Measurements from ENCODE around the gene GUCY1B1.
"Not testable (repeated sequence)": the region's sequence is repeated elsewhere in the genome, so short reads cannot be mapped to it uniquely, and the experiment has no call there.

GUCY1B1 gene

DNA sequence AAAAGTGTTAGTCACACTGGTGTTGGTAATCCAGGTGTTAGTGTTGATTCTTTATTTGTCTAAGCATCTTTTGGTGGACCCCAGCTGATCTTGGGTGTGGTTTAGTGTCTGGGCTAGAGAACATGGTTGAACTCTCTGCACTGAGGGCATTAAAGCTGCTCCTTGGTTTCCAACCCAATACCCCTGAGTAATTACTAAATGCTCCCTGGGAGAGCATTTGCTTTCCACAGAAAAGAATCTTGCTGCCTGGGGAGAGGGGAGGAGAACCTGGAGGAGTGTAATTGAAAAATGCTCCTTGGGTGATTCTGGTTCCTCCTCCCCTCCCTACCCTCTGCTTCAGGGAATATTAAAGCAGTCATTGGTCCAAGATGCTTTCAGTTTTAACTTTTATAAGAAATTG, 3.1 kb downstream of the GUCY1B1 start:
- no peak for DNase-seq (ENCODE audit: low spot score)

DNA sequence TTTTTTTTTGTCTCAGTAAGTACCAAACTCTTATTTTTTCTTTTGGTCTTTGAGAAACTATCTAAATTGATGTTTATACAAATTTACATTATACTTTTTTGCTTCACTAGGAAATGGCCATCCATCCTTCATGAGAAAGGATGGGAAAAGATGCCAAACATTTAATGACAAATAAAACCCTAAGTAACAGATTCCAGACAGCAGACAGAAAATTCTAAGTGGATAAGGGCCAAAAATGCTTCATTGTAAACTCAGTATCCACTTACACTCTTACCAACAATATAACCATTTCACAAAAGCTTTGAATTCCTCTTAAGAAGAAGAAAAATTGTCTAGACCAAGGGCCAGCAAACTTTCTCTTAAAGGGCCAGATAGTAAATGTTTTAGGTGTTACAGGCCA, 3.5 kb downstream of the GUCY1B1 start:
- no peak for DNase-seq (ENCODE audit: low spot score)

DNA sequence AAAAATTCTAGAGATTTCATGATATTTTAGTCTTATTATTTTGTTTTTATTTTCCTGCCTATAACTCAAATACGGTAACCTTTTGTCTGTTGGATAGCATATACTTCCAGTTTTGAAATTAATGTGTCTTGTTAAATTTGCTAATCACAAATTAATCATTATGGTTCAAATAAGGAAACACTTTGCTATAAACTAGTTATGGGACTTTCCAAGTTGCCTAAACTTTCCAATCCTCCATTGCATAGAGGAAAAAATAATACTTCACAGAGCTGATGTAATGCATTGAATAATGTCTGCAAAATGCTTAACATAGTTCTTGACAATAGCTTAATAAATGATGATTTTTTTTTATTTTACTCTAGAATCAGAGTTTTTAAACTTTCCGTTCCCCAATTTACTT, 4.7 kb downstream of the GUCY1B1 start:
- no peak for DNase-seq (ENCODE audit: low spot score)

DNA sequence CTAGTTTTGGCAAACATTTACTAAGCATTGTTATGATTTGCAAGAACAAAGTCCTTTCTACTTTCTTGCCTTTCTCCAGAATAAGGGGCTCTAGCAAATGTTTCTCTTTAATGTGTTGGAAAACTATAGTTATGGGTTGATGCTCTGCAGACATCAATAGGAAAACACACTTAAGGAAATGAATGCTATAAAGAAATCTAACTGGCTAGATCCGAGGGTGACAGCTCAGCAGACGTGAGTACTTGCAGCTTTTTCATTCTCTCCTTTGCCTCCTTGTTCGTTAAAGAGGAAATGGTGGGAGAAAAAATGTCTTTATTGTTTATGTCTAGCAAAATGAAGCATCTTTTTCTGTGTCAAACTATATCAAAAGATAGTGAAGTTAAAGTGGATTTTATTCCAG, 6.3 kb downstream of the GUCY1B1 start:
- no peak for DNase-seq (ENCODE audit: low spot score)

DNA sequence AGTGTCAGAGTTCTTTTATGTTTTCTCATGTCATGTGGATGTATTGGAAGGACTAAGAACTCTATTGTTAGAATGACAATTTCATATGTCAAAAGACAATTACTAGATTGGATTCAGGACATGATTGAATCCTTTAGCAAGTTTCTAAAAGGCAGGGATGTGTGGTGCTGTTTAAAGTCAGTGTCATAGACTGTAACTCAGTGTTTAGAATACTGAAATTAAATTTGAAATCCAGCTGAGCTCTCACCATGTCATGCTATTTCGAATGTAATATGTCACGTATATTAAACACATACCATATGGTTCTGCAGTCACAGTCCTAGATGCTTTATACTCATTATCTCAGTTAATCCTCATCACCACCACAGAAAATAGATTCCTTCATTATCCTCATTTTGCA, 7.8 kb downstream of the GUCY1B1 start:
- no peak for DNase-seq (ENCODE audit: low spot score)

DNA sequence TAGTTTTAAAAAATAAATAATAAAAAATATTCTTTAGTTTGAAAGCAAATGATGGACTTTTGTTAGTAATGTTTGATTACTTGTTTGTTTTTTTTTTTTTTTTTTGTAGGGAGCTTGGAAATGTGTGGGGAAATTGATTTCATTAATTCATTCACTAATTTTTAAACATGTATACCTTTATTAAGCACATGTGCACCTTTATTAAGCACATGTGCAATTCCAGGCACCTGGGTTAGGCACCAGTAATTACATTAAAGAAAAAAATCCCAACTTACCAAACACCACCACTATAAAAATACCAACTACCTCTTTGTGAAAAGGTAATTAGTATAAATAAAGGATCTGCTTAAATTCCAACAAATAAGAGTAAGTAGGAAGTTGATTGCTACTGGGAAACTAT, 9.5 kb downstream of the GUCY1B1 start:
- no peak for DNase-seq (ENCODE audit: low spot score)

DNA sequence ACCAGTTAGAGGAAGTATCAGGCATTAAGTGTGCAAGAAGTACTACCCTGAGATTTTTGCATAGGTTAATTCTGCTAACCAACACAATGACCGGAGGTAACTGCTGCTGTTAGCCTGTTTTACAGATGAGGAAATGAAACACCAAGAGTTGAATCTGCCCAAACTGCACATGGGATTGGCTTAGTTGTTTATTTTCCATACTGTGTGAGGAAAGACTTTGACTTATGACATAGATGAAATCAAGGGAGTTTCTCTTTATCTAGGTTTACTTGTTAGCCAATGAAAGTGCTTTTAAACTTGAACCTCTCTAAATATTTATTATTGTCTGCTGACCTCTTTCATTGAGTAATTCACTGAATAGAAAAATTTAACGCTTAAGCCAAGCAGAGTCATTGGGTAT, 10.3 kb downstream of the GUCY1B1 start:
- DNase-seq (ENCODE audit: low spot score), result no peak

DNA sequence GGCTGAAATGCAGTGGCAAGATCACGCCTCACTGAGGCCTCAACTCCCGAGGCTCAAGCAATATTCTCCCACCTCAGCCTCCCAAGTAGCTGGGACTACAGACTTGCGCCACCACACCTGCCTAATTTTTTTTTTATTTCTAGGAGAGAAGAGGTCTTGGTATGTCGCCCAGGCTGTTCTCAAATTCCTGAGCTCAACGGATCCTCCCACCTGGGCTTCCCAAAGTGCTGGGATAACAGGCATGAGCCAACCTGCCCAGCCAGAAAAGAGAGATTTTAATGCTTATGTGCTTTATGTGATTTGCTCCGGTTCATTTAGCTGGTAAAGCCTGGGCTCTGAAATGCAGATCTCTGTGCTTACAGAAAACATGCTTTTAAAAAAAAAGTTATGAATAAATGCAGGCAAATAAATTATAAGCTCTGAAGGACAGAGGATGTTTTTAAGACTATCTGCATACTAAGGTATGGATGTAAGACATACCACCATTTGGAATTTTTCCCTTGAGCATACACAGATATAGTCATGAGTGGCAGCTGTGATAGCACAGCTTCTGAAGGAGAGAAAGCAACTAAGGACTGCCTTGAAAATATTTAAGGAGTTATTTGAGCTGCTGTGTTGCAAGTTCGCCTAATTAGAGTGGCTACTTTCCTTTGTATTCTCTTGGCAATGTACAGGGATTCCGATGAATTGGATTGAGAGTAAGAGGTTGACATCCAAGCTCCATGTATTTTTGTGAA, 13.8 kb downstream of the GUCY1B1 start:
- no peak for DNase-seq (ENCODE audit: low spot score)

DNA sequence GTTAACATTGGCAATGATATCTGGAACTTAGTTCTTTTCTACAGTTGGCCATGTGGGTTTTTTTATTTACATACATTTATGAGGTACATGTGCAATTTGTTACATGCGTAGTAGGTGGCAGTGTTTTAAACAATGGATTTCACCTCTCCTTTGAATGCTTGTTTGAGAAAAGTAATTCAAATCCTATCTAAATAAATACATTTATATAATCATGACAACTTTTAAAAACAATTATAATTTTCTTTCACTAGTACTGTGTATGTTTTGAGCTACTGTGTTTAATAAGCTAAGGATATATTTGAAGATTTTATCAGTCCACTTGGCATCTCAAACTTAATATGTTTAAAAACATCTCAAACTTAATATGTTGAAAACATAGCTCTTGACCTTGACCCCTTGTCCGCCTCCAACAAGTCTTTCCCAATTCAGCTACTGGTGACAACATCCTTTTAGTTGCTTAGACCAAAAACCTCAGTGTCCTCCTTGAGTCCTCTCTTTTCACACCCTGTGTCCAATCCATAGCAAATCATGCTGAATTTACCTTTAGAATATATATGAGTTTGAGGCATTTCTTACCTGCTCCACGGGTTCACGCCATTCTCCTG, 14.5 kb downstream of the GUCY1B1 start:
- DNase-seq (ENCODE audit: low spot score), result no peak

DNA sequence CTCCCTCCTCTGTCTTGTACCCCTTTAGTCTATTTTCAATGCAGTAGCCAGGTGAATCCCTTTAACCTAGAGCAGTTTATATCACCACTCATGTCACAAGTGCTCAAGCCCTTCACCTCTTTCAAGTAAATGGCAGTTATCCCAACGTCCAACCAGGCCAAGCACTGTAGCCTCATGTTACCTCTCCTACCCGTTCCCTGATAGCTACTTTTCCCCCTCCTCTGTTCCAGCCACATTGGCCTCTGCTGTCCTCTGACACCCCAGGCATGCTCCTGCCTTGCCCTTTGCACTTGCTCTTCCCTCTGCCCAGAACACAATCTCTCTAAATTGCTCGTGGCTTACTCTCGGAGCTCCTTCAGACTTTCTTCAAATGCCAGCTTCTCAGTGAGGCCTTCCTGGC, 15.2 kb downstream of the GUCY1B1 start:
- no peak for DNase-seq (ENCODE audit: low spot score)

DNA sequence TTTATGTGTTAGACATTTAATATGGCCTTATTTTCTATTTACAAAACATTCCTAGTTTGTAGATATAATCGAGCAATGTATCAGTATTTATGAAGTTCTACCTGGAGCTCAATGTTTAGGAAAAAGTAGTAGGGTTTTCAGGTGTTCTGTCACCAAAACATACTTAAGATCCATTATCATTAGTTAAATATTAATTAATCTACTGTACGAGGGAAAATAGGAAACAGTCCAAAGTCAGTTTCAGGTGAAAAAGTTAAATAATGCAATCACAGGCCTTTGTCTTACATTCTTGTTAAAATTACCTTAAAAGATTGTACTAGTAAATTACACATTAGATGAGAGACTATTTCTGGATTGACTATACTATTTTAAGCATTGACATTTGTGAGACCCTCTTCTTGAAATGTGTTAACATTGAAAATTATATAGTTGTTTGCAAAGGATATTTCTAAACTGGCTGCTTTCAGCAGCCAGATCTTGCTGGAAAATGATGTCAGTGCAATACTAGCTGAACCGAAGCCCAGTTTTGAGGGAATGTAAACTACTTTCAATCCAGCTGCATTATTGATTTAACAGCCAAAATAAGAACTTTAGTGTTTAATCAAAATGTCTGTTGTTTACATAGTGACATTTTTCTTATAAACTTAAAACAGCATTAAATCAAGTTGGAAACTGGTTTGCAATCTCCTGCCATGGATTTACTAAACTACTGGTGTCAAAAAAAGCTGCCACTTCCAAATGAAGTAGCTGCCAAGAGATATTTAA, 19.3 kb downstream of the GUCY1B1 start:
- DNase-seq (ENCODE audit: low spot score), result no peak

DNA sequence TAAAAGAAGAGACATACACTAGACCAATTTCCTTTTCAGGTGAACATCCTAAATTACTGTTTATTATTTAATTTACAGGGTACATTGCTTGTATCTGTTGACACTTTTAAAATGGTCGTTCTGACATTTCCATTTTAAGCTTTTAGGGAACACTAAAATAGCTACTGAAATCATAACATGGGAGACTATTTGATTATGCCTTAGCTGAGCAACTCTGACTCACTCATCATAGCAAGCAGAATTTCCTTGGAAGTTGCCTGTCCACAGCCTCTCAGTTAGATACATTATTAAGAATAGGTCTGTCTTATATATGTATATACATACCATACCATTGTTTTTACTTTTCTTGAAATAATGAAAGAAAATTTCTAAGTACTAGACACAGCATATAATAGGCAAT, 22.0 kb downstream of the GUCY1B1 start:
- no peak for DNase-seq (ENCODE audit: low spot score)

DNA sequence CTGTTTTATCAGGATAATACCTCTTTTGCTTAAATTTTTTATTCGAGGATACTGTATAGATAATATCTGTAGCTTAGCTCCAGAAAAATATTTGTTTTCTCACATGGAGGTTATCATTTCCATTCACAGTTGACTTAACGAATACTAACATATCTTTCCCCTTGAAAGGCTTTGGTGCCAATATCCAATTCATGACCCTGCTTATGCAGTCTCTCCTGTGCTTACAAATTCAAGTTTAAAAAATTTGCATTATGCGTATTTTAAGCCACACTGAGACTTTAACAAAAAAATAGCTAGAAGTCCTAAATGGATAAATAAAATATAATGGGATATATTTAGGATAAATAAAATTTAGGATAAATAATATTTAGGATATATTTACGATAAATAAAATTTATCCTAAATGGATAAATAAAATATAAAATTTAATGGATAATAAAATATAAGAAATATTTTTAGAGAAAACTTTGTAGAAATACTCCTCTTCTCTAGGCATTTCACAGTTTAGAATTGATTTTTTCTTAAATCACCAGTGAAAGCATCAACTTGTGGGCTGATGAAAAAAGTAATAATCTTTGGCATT, 22.5 kb downstream of the GUCY1B1 start:
- DNase-seq (ENCODE audit: low spot score), result no peak

DNA sequence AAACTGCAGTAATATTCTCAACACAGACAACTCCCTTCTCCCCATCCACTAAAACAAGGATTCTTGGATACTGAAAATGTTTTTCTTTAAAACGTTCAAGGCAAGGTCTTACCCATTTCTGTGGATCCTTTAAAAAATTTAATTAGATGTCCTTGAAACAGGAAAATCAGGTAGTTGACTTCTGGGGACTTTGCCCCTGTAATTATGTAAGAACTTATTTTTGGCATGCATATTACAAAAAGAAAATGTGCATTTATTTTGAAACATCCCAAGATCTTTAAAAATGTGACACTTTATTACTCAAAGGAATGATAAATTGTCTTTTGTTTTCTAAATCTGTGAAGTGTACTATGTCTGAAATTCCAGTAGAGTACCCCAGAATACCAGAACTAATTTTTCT, 25.8 kb downstream of the GUCY1B1 start:
- DNase-seq (ENCODE audit: low spot score), result no peak

DNA sequence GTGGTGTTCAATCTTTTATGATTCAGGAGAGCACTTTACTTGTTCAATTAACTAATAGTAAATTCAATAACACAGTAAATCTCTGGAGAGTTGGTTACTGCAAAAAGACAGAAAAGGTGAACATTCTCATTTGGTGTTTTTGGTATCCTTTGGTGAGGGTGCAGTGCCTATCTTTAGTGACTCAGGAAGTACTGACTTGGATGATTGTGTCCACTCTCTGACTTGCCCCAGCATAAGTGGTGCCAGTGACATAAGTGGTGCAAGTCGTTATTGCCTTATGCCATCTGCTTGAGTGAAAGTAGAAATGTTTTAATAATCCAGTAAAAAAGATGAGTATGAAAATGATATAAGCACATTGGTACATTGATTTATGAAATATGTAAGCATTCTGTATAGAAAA, 27.0 kb downstream of the GUCY1B1 start:
- DNase-seq (ENCODE audit: low spot score), result no peak

DNA sequence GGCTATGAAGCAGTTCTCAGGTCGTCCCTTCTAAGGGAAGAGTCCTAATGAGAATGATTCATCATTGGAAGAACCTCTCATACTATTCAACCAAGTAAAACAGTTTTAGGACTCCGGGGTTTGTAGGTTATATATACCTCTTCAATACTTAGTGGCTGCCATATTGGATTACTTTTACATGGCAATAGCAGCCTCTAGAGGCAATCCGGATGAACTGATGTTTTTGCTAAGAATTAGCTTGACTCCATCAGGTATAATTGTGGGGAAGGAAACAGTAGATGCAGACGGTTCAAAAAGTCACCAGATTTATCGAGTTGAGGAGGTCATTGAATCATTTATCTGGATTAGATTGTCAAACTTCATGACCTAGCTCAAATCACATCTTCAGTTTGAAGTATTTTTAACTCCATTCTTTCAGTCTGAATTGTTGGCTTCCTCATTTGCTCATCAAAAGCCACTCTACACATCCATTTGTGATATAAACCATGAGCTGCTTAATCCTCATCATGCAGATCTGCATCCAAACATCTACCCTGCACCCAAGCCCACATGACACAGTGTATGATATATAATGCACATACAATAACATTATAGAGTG, 28.4 kb downstream of the GUCY1B1 start:
- DNase-seq (ENCODE audit: low spot score), result no peak

DNA sequence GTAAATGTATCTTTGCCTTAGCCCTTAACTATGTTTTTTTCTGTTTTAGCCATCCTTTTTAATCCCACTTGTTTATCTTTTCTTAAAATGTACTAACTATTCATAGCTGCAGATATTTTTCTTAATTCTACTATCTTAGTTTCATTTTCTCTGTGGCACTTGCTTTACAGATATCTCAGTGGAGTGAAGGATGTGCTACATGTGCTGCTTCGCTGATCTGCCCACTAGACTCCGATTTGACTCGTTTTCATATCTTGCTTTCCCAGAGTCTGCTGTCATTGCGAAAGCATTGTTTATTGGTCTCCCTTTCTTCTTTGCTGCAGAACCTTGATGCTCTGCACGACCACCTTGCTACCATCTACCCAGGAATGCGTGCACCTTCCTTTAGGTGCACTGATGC, 30.6 kb downstream of the GUCY1B1 start:
- DNase-seq (ENCODE audit: low spot score), result no peak

DNA sequence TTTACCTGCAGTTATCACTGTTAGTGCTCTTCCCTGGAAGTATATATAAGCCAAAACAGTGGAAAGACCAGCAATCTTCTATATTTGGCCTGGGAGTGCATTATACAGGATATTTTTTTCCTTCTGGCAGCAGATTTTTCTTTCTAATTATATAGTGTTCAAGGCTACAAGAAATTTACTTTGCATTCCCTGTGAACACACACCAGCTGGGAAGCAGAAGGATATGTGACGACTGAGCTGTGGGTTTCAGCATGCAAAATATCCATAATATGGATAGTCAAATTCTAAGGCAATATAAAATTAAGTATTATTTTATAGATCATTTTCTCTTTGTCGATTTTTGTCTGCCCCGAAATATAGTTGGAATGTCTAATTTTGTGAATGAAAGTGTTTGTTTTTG, 31.2 kb downstream of the GUCY1B1 start:
- DNase-seq (ENCODE audit: low spot score), result no peak

DNA sequence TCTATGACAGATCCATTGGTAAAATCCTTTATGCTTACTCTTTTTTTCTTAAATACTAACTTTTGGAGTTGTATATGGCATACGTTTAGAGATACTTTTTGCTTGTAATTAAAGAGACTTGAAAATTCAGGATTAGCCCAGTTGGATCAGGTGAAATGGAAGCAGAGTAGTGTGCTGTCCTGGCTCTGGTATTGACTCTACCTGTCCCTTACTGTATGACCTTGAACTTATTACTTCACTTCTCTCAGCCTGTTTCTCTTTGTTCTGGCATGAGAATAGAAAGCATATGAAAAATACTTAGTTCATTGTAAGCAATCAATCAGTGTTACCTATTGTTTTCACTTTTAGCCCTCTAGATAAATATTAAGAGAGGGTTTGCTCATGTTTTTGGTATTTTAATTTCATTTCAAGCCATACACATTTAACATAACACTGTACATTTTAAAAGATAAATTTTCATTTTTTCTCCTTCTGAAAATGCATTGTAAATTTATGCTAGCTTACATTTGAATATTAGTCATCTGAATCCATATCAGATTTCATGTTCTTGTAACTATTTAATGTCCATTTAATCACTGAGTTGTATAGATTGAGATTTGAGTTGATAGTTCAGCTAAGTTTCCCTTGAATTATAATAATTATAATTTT, 35.9 kb downstream of the GUCY1B1 start:
- no peak for DNase-seq (ENCODE audit: low spot score)

DNA sequence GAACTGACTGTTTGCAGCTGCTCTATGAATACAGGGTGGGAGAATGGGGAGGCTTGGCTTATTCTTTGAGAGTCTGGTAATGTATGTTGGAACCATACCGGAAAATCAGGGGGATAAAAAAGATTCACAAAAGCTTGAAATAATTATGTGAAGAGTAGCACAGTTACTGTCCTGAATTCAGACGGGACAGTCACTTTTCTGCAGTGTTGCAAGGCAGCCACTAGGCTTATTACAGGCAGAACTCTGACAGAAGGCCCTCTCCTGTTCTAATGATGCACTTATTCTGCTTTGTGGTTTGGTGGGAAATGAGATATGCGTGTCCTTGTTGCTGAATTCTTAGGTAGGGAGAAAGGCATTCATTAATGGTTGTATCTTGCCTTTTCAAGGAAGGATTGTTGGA, 37.2 kb downstream of the GUCY1B1 start:
- no peak for DNase-seq (ENCODE audit: low spot score)

DNA sequence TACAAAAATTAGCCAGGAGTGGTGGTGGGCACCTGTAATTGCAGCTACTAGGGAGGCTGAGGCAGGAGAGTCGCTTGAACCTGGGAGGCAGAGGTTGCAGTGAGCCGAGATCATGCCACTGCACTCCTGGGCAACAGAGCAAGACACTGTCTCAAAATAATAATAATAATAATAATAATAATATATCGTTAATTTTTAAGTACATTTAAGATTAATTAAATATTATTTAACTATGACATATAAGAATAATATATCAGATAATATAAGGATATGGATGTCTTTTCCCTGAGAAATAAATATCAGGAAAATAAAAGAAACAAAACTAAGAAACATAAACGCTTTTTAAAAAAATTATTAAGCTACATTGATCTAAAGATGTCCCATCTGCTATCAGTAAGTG, 38.8 kb downstream of the GUCY1B1 start:
- not testable (repeated sequence) for DNase-seq (ENCODE audit: low spot score)
